ENCODE results near the gene CES5A.
A peak's percentile ranks its signal among the peaks of the same experiment; 100 is the strongest.

DNA sequence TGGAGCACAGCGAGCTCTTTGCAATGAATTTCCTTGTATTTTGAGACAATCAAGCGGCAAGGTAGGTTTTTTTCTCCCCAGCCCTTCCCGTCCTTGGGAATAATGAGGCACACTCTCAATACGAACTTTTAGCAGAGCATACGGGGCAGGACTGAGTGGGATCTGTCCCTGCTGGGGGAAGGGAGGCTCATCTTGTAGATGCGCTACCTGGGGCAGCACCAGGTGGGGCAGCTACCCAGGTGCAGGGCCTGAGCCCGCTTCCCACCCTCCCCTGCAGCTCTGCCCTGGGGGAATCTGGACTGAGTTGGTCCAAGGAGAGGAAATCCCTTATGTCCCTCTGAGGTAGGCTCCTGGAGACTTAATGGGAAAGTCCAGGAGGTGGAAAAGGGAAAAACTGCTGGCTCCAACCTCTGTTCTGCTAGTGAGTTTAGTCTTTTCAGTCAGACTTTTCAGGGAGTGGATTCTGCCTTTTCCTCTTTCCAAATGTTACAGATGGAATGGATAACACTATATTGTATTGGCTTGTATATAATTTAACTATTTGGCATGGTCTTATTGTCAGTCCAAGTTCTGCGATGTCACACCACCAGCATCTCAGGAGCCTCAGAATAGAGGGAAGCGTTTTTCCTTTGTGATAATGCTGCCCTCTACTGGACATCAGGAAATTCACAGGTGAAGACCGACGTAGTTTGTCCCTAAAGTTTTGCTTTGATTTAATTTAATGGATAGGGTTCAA, 32.6 kb downstream of the CES5A start:
- TF ChIP-seq RCOR1 (IDR thresholded peaks at IDR 0.05; ENCODE audit: insufficient replicate concordance, low read length) = no peak
- no peak for TF ChIP-seq POLR2A (IDR thresholded peaks at IDR 0.05; ENCODE audit: low read depth, low read length)
- TF ChIP-seq, protein P1, sequence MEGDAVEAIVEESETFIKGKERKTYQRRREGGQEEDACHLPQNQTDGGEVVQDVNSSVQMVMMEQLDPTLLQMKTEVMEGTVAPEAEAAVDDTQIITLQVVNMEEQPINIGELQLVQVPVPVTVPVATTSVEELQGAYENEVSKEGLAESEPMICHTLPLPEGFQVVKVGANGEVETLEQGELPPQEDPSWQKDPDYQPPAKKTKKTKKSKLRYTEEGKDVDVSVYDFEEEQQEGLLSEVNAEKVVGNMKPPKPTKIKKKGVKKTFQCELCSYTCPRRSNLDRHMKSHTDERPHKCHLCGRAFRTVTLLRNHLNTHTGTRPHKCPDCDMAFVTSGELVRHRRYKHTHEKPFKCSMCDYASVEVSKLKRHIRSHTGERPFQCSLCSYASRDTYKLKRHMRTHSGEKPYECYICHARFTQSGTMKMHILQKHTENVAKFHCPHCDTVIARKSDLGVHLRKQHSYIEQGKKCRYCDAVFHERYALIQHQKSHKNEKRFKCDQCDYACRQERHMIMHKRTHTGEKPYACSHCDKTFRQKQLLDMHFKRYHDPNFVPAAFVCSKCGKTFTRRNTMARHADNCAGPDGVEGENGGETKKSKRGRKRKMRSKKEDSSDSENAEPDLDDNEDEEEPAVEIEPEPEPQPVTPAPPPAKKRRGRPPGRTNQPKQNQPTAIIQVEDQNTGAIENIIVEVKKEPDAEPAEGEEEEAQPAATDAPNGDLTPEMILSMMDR (conservative IDR thresholded peaks at IDR 0.05; ENCODE audit: low read depth, low read length) = peak; percentile 71
- TF ChIP-seq RAD21 (IDR thresholded peaks at IDR 0.05; ENCODE audit: low read length) = peak; percentile 73
- TF ChIP-seq MXI1 (IDR thresholded peaks at IDR 0.05; ENCODE audit: borderline replicate concordance, low read depth, low read length) = no peak
- no peak for TF ChIP-seq FOS (IDR thresholded peaks at IDR 0.05; ENCODE audit: low read depth, low read length)
- TF ChIP-seq, protein P2, sequence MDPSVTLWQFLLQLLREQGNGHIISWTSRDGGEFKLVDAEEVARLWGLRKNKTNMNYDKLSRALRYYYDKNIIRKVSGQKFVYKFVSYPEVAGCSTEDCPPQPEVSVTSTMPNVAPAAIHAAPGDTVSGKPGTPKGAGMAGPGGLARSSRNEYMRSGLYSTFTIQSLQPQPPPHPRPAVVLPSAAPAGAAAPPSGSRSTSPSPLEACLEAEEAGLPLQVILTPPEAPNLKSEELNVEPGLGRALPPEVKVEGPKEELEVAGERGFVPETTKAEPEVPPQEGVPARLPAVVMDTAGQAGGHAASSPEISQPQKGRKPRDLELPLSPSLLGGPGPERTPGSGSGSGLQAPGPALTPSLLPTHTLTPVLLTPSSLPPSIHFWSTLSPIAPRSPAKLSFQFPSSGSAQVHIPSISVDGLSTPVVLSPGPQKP (IDR thresholded peaks at IDR 0.05; ENCODE audit: borderline replicate concordance, low read depth, low read length) = no peak
- TF ChIP-seq, protein P3, sequence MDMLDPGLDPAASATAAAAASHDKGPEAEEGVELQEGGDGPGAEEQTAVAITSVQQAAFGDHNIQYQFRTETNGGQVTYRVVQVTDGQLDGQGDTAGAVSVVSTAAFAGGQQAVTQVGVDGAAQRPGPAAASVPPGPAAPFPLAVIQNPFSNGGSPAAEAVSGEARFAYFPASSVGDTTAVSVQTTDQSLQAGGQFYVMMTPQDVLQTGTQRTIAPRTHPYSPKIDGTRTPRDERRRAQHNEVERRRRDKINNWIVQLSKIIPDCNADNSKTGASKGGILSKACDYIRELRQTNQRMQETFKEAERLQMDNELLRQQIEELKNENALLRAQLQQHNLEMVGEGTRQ (IDR thresholded peaks at IDR 0.05; ENCODE audit: low read depth, low read length) = no peak
- TF ChIP-seq SMC3 (IDR thresholded peaks at IDR 0.05; ENCODE audit: low read depth, low read length) = peak; percentile 49; the same call in 1 of the 2 replicates
- TF ChIP-seq NFE2L2 (IDR thresholded peaks at IDR 0.05; ENCODE audit: low read depth, low read length) = no peak
- no peak for TF ChIP-seq BHLHE40 (IDR thresholded peaks at IDR 0.05; ENCODE audit: low read depth, low read length)
- no peak for TF ChIP-seq RFX5 (IDR thresholded peaks at IDR 0.05; ENCODE audit: low read depth, low read length)

All from IMR-90 (cell line).